DOHH2 (cell line): ENCODE measurements around the gene RPUSD1.

ENCODE experiments used
- H3F3A ChIP-seq: fragments of 200-600 bp; sonication (generic), shearing (Covaris generic); 2 replicates; pipeline ENCODE4 v1.6.0; 2016; ENCODE audit warnings: antibody characterized with exemption, mild to moderate bottlenecking; ENCODE audit not compliant: control insufficient read depth, insufficient read depth
- H3K27ac ChIP-seq: fragments of 200-600 bp; sonication (generic); 2 replicates; pipeline ENCODE4 v1.5.1; 2014; ENCODE audit warnings: low read depth, mild to moderate bottlenecking, low read length, moderate library complexity
- H3K27me3 ChIP-seq: fragments of 200-600 bp; sonication (generic); 2 replicates; pipeline ENCODE4 v1.6.1; 2014; ENCODE audit warnings: mild to moderate bottlenecking, low read length, mixed read lengths; ENCODE audit not compliant: control insufficient read depth
- H3K36me3 ChIP-seq: fragments of 200-600 bp; sonication (generic); 2 replicates; pipeline ENCODE4 v1.6.1; 2014; ENCODE audit warnings: mild to moderate bottlenecking, low read length, moderate library complexity, mixed read lengths; ENCODE audit not compliant: control insufficient read depth
- H3K4me1 ChIP-seq: fragments of 200-600 bp; sonication (generic); 2 replicates; pipeline ENCODE4 v1.6.1; 2014; ENCODE audit warnings: mild to moderate bottlenecking, low read length, mixed read lengths; ENCODE audit not compliant: control insufficient read depth
- H3K4me2 ChIP-seq: fragments of 200-600 bp; sonication (generic); 2 replicates; pipeline ENCODE4 v1.6.0; 2014; ENCODE audit warnings: mild to moderate bottlenecking, low read length, moderate library complexity
- H3K4me3 ChIP-seq: fragments of 200-600 bp; sonication (generic); 2 replicates; pipeline ENCODE4 v1.5.1; 2014; ENCODE audit warnings: mild to moderate bottlenecking, low read length, mixed read lengths
- H3K79me2 ChIP-seq: fragments of 200-600 bp; sonication (generic); 2 replicates; pipeline ENCODE4 v1.6.1; 2014; ENCODE audit warnings: mild to moderate bottlenecking, low read length, mixed read lengths; ENCODE audit not compliant: control insufficient read depth
- H3K9me2 ChIP-seq: fragments of 200-600 bp; sonication (generic); replicated peaks from 2 replicates; pipeline ENCODE4 v1.6.1; 2014; ENCODE audit warnings: mild to moderate bottlenecking, low read length, mixed read lengths; ENCODE audit not compliant: control insufficient read depth
- H3K9me3 ChIP-seq: fragments of 200-600 bp; sonication (generic); 2 replicates; pipeline ENCODE4 v1.6.1; 2014; ENCODE audit warnings: antibody characterized with exemption, low read length, mixed read lengths; ENCODE audit not compliant: control insufficient read depth, insufficient read depth
- H4K20me1 ChIP-seq: fragments of 200-600 bp; sonication (generic); 2 replicates; pipeline ENCODE4 v1.6.0; 2014; ENCODE audit warnings: low read depth, mild to moderate bottlenecking, antibody characterized with exemption, low read length, moderate library complexity; ENCODE audit not compliant: control insufficient read depth, insufficient read depth
- EZH2phosphoT487 ChIP-seq: fragments of 200-600 bp; sonication (generic); IDR thresholded peaks from 2 replicates; pipeline ENCODE4 v1.6.1; 2017; ENCODE audit warnings: borderline replicate concordance, mild to moderate bottlenecking, antibody characterized with exemption, low read length, moderate library complexity, mixed read lengths
- TF ChIP-seq, protein P1 (sequence below): fragments of 200-600 bp; sonication (generic); IDR thresholded peaks from one replicate; pipeline ENCODE4 v1.5.1; 2014; ENCODE audit warnings: antibody characterized with exemption, mild to moderate bottlenecking, low read depth, low read length; ENCODE audit not compliant: poor library complexity, severe bottlenecking

The RPUSD1 gene

DNA sequence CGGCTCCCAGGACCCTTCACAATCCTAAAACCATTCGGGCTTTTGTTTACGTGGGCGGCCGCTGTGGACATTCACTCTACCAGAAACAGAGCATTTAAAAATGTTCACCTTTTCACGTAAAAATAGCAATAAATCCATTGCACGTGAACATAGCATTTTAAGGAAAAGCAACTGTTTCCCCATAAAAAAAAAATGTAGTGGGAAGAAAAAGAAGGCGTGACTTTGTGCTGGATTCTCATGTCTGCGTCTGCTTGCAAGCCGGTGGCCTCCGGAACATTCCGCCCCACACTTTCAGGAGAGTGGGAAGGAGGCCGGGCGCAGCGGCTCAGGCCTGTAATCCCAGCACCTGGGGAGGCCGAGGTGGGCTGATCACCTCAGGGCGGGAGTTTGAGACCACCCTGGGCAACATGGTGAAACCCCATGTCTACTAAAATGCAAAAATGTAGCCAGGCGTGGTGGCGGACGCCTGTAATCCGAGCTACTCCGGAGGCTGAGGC is 25.8 kb upstream of the RPUSD1 start:
- Histone ChIP-seq H3K4me3 (no peak overlapping the region), H3K9me2 (no peaks in the 10 kb centered on the region), H3F3A (no peaks in the 10 kb centered on the region), H3K36me3 (no peaks in the 10 kb centered on the region), H3K27me3 (peaks cover 16% of the 10 kb centered on the region), H4K20me1 (no peaks in the 10 kb centered on the region), H3K79me2 (no peaks in the 10 kb centered on the region), H3K9me3 (peaks cover 6% of the 10 kb centered on the region; the same call in 1 of the 2 replicates), H3K4me1 (no peaks in the 10 kb centered on the region), H3K27ac (no peak overlapping the region), H3K4me2 (no peak overlapping the region)
- no peak for TF ChIP-seq EZH2phosphoT487
- TF ChIP-seq, protein P1, sequence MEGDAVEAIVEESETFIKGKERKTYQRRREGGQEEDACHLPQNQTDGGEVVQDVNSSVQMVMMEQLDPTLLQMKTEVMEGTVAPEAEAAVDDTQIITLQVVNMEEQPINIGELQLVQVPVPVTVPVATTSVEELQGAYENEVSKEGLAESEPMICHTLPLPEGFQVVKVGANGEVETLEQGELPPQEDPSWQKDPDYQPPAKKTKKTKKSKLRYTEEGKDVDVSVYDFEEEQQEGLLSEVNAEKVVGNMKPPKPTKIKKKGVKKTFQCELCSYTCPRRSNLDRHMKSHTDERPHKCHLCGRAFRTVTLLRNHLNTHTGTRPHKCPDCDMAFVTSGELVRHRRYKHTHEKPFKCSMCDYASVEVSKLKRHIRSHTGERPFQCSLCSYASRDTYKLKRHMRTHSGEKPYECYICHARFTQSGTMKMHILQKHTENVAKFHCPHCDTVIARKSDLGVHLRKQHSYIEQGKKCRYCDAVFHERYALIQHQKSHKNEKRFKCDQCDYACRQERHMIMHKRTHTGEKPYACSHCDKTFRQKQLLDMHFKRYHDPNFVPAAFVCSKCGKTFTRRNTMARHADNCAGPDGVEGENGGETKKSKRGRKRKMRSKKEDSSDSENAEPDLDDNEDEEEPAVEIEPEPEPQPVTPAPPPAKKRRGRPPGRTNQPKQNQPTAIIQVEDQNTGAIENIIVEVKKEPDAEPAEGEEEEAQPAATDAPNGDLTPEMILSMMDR = no peak

- Histone ChIP-seq H3K36me3 (no peaks in the 10 kb centered on the region), H3K4me2 (no peak overlapping the region), H3K9me2 (no peaks in the 10 kb centered on the region), H3K4me1 (peaks cover 2% of the 10 kb centered on the region), H3K27me3 (peaks cover 14% of the 10 kb centered on the region), H3K9me3 (peaks cover under 1% of the 10 kb centered on the region; the same call in 1 of the 2 replicates), H3K27ac (no peak overlapping the region), H4K20me1 (no peaks in the 10 kb centered on the region), H3K79me2 (no peaks in the 10 kb centered on the region), H3K4me3 (no peak overlapping the region), H3F3A (no peaks in the 10 kb centered on the region)
- TF ChIP-seq, protein P1 = peak; percentile 65
- TF ChIP-seq EZH2phosphoT487 = no peak
These were observed 25.2 kb upstream of the RPUSD1 start for GRCh38 chr16:813204-813915.

DNA sequence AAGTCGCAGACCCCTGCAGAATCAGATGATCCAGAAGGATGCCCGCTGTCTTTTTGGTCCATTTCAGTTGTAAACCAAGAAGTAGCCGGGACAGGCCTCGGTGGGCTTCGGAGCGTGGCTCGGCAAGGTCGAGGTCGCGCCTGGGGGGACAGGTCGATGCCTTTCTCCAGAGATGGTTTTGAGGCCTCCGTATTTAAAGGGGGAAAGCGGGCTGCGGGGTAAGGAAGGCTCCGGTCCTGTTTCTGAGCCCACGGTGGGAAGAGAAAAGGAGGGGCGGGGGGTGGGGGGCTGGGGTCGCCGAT is 19.9 kb upstream of the RPUSD1 start:
- TF ChIP-seq, protein P1 = no peak
- no peak for TF ChIP-seq EZH2phosphoT487
- peaks cover 24% of the 10 kb centered on the region for H3K27me3 ChIP-seq
- peak overlapping the region; percentile 98 for H3K4me2 ChIP-seq
- H3K27ac ChIP-seq = no peak overlapping the region
- H3K4me3 ChIP-seq = peak overlapping the region; percentile 96
- H4K20me1 ChIP-seq = 0 out of 2 replicates have a peak, but pooled peaks cover 3% of the 10 kb centered on the region
- H3K79me2 ChIP-seq = peaks cover 11% of the 10 kb centered on the region
- H3F3A ChIP-seq = no peaks in the 10 kb centered on the region; the same call in 1 of the 2 replicates
- peaks cover 5% of the 10 kb centered on the region for H3K36me3 ChIP-seq
- H3K9me3 ChIP-seq = no peaks in the 10 kb centered on the region
- no peaks in the 10 kb centered on the region for H3K9me2 ChIP-seq
- H3K4me1 ChIP-seq = peaks cover 8% of the 10 kb centered on the region
